Lower lobe of right lung (tissue), 2 donors: ENCODE results near the gene ZNF333. TPM values are rescaled to one million over a fixed set of nuclear protein-coding genes. Genes with fewer than 3 reads are reported as not detected.

ENCODE experiments used
- ATAC-seq, 2 donors: fragments of 200-7000 bp; cut with Tn5 transposase; one replicate each; pipeline ENCODE4 v1.9.1; 2020 to 2022; ENCODE audit warnings: mild to moderate bottlenecking in 2 of 2, moderate library complexity in 2 of 2
- DNase-seq: peaks from one replicate; pipeline ENCODE4 v3.0.0-alpha.2; 2020
- H3K27ac ChIP-seq: fragments of 200-600 bp; one replicate; pipeline ENCODE4 v1.8.0; 2022
- H3K27me3 ChIP-seq: fragments of 200-600 bp; one replicate; pipeline ENCODE4 v1.8.0; 2022; ENCODE audit warnings: low read depth
- H3K36me3 ChIP-seq: fragments of 200-600 bp; one replicate; pipeline ENCODE4 v1.8.0; 2022; ENCODE audit warnings: mild to moderate bottlenecking
- H3K4me1 ChIP-seq: fragments of 200-600 bp; one replicate; pipeline ENCODE4 v1.8.0; 2022
- H3K4me3 ChIP-seq: fragments of 200-600 bp; one replicate; pipeline ENCODE4 v1.8.0; 2022; ENCODE audit warnings: mild to moderate bottlenecking
- H3K9me3 ChIP-seq: fragments of 200-600 bp; one replicate; pipeline ENCODE4 v1.8.0; 2022
- intact Hi-C: fragments of 100-400 bp; cut with DNase I; formaldehyde crosslinking; loops from one replicate; pipeline ENCODE4 v1.11.0; 2022
- total RNA-seq: library from RNA; stranded (reverse); fragmentation: NEBNext Ultra II Directional; extraction: Animal tissue kit (Norgen Biotek cat#: 25700); gene quantifications from one replicate; pipeline ENCODE4 v1.2.1, GENCODE V29; 2021
- TF ChIP-seq, protein P1 (sequence below): fragments of 200-600 bp; IDR thresholded peaks from one replicate; pipeline ENCODE4 v1.8.0; 2022; ENCODE audit warnings: antibody characterized with exemption, mild to moderate bottlenecking
- donor health status: DM: no; HTN: yes; CAD: no; lungs with severe emphysema.

ZNF333 gene
- total RNA-seq, 1 donor from 2014 or later: 20.0 TPM

- TF ChIP-seq, protein P1, sequence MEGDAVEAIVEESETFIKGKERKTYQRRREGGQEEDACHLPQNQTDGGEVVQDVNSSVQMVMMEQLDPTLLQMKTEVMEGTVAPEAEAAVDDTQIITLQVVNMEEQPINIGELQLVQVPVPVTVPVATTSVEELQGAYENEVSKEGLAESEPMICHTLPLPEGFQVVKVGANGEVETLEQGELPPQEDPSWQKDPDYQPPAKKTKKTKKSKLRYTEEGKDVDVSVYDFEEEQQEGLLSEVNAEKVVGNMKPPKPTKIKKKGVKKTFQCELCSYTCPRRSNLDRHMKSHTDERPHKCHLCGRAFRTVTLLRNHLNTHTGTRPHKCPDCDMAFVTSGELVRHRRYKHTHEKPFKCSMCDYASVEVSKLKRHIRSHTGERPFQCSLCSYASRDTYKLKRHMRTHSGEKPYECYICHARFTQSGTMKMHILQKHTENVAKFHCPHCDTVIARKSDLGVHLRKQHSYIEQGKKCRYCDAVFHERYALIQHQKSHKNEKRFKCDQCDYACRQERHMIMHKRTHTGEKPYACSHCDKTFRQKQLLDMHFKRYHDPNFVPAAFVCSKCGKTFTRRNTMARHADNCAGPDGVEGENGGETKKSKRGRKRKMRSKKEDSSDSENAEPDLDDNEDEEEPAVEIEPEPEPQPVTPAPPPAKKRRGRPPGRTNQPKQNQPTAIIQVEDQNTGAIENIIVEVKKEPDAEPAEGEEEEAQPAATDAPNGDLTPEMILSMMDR: no peak
- Histone ChIP-seq H3K27me3 (peaks cover 8% of the 10 kb centered on the region), H3K4me1 (peaks cover 4% of the 10 kb centered on the region), H3K36me3 (no peaks in the 10 kb centered on the region), H3K9me3 (no peaks in the 10 kb centered on the region), H3K27ac (no peak overlapping the region), H3K4me3 (no peak overlapping the region)
- DNase-seq: no peak
- intact Hi-C loops: no loop called here
- no peak for ATAC-seq
Measured at GRCh38 chr19:14678199-14678598, 11.6 kb upstream of the ZNF333 start.

- ATAC-seq: no peak
- DNase-seq: no peak
- Histone ChIP-seq H3K36me3 (no peaks in the 10 kb centered on the region), H3K4me3 (no peak overlapping the region), H3K27me3 (no peaks in the 10 kb centered on the region), H3K9me3 (no peaks in the 10 kb centered on the region), H3K27ac (no peak overlapping the region), H3K4me1 (no peaks in the 10 kb centered on the region)
- TF ChIP-seq, protein P1: no peak
- intact Hi-C loops: no loop called here
Measured at GRCh38 chr19:14682084-14682483, 7.8 kb upstream of the ZNF333 start.

- Histone ChIP-seq H3K36me3 (no peaks in the 10 kb centered on the region), H3K4me1 (no peaks in the 10 kb centered on the region), H3K27ac (no peak overlapping the region), H3K9me3 (no peaks in the 10 kb centered on the region), H3K27me3 (no peaks in the 10 kb centered on the region), H3K4me3 (no peak overlapping the region)
- intact Hi-C loops: no loop called here
- DNase-seq (no peak), ATAC-seq (peak; percentile 50 to 78)
- TF ChIP-seq, protein P1: no peak
Measured at GRCh38 chr19:14683439-14683838, 6.4 kb upstream of the ZNF333 start.

GRCh38 chr19:14686411-14686810 is 3.4 kb upstream of the ZNF333 start:
- Histone ChIP-seq H3K4me1 (peaks cover 17% of the 10 kb centered on the region), H3K27ac (no peak overlapping the region), H3K9me3 (no peaks in the 10 kb centered on the region), H3K4me3 (no peak overlapping the region), H3K27me3 (no peaks in the 10 kb centered on the region), H3K36me3 (no peaks in the 10 kb centered on the region)
- DNase-seq: peak; percentile 55
- ATAC-seq: no peak
- TF ChIP-seq, protein P1: peak; percentile 34
- intact Hi-C loops: no loop called here

DNA sequence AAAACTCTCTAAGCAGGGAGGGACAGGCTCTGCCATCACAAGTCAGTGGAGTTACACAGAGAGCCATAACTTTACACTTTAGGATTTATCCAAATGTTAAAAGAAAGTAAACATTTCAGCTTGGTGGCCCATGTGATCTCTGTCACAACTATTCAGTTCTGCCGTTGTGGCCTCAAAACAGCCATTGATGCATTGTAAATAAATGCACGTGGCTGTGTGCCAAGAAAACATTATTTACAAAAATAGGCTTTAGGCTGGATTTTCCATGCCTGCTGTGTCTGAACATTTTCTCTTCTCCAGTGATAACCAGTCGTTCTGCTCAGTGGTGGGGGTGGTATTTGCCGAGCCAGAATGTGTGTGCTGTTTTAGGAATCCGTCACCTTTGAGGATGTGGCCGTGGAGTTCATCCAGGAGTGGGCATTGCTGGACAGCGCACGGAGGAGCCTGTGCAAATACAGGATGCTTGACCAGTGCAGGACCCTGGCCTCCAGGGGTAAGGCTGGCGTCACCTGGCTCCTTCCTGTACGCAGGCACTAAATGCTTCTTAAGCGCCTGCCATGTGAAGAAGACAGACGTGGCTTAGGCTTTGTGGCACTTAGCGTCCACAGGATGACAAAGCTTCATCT is 4.9 kb downstream of the ZNF333 start:
- DNase-seq: no peak
- H3K27me3 ChIP-seq: no peaks in the 10 kb centered on the region
- TF ChIP-seq, protein P1: no peak
- ATAC-seq: no peak
- H3K4me1 ChIP-seq: peaks cover 11% of the 10 kb centered on the region
- no peak overlapping the region for H3K27ac ChIP-seq
- no peaks in the 10 kb centered on the region for H3K9me3 ChIP-seq
- H3K4me3 ChIP-seq: no peak overlapping the region
- intact Hi-C loops: no loop called here
- H3K36me3 ChIP-seq: peaks cover 62% of the 10 kb centered on the region
